PC-9 (cell line): Measurements from ENCODE around the gene CPA5.

Experiments
- CTCF ChIP-seq: fragments of 200-600 bp; sonication (generic); conservative IDR thresholded peaks from 2 replicates; pipeline ENCODE4 v1.6.1; 2017; ENCODE audit warnings: mixed run types, antibody characterized with exemption, mild to moderate bottlenecking, moderate library complexity
- EZH2 ChIP-seq: fragments of 200-600 bp; sonication (generic); IDR thresholded peaks from 2 replicates; pipeline ENCODE4 v1.8.0; 2017; ENCODE audit warnings: antibody characterized with exemption, low read depth

DNA sequence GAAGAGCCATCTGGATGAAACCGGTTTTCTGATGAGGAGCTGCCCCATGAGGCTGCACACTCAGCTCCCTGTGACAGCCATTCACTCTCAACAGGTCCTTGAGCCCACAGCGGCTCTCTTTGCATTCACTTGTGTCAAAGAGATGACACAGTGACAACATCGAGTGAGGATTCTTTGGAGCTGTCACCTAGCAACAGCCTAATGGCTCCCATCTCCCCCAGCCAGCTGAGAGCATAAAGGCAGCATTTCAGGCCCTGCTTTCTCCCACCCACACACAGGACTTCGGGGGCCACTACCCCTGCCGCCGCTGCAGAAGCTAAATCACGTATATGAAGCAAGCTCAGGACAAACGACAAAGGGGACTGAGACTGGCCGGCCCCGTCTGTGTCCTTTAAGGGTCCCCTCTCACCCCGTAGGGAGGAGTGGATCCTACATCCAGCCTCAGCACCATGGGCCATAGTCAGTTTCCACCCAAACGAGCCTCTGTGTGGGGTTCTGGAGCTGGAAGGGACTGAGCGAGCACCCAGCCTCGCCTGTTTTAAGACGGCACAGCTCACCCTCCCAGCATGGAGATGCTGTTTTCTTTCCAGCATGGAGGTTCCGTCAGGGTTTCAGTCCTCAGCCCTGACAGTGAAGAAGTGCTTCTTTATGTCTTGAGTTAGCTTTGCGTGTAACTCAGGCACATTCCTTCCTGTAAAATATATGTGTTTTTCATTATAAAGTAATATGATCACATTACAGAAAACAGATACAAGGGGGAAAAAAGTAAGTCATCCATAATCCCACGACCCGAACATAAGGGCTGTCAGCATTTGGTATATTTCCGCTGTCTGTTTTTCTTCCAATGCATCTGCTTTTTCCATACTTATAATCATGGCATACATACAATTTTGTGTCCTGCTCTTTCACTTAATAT lies 46.7 kb upstream of the CPA5 start:
- TF ChIP-seq CTCF (no peak), EZH2 (no peak)
